ENCODE results near the gene RGS17. TPM values are rescaled to one million over a fixed set of nuclear protein-coding genes. Genes with fewer than 3 reads are reported as not detected.
"Not testable (repeated sequence)": the region's sequence is repeated elsewhere in the genome, so short reads cannot be mapped to it uniquely, and the experiment has no call there.

Gene RGS17
- total RNA-seq, 4 donors from 2014 or later, result 1.2 to 18.6 (median 3.4) TPM

DNA sequence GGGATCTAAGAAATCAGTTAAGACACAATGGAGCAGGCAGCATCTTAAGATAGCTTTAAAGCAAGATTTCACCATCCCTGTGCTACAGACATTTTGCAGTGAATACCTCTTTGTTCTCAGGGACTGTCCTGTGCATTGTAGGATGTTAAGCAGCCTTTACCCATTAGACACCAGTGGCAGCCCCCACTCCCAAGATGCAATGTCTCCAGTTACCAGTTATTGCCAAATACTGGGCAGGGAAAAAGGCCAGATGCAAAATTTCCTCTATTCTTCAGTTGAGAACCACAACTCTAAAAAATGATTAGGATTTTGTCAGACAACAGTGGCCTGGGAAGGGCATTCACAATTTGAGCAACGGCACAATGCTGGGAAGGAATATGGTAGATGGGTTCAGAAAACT lies 154.3 kb downstream of the RGS17 start:
- Histone ChIP-seq H3K4me3 (replicated peaks in 1 of 3) (no peak overlapping the region), H3K36me3 (peaks cover 0 to 15% of the 10 kb centered on the region in 2 donors)
- WGBS, 2 donors, result 79 to 92% methylated on average over 1 of the region's 1 CpG

GRCh38 chr6:152975204-152975915 lies 155.7 kb downstream of the RGS17 start:
- 90 to 92% methylated on average over 4 of the region's 4 CpGs for WGBS, 2 donors
- intact Hi-C loops (cut with DNase I), result no loop called here
- H3K27ac ChIP-seq, result no peak overlapping the region
- no peaks in the 10 kb centered on the region for H3K27me3 ChIP-seq
- H3K4me1 ChIP-seq, result no peaks in the 10 kb centered on the region
- no peak for DNase-seq
- H3K4me3 ChIP-seq (replicated peaks in 1 of 3), result no peak overlapping the region
- no peaks in the 10 kb centered on the region for H3K9me3 ChIP-seq
- TF ChIP-seq CTCF (IDR thresholded peaks at IDR 0.05) (no peak), POLR2A (IDR thresholded peaks at IDR 0.05) (no peak)
- H3K36me3 ChIP-seq, result peaks cover 6 to 29% of the 10 kb centered on the region in 2 donors

More for the DNA sequence above, 154.3 kb downstream of the RGS17 start:
- Histone ChIP-seq H3K4me1 (no peaks in the 10 kb centered on the region), H3K27me3 (no peaks in the 10 kb centered on the region), H3K27ac (no peak overlapping the region), H3K9me3 (no peaks in the 10 kb centered on the region)
- TF ChIP-seq CTCF (IDR thresholded peaks at IDR 0.05), result no peak
- no peak for TF ChIP-seq POLR2A (IDR thresholded peaks at IDR 0.05)
- intact Hi-C loops (cut with DNase I), result no loop called here
- no peak for DNase-seq

GRCh38 chr6:152973916-152974315 lies 157.2 kb downstream of the RGS17 start:
- intact Hi-C loops (cut with DNase I), result no loop called here

GRCh38 chr6:152969688-152970418 lies 161.2 kb downstream of the RGS17 start:
- H3K36me3 ChIP-seq, result peaks cover 6 to 32% of the 10 kb centered on the region in 2 donors
- no peaks in the 10 kb centered on the region for H3K27me3 ChIP-seq
- no peak overlapping the region for H3K4me3 ChIP-seq (replicated peaks in 1 of 3)
- no peak for DNase-seq
- no peak overlapping the region for H3K27ac ChIP-seq
- H3K4me1 ChIP-seq, result no peaks in the 10 kb centered on the region
- intact Hi-C loops (cut with DNase I), result no loop called here
- 95 to 96% methylated on average over 6 of the region's 6 CpGs for WGBS, 2 donors
- H3K9me3 ChIP-seq, result no peaks in the 10 kb centered on the region
- TF ChIP-seq CTCF (IDR thresholded peaks at IDR 0.05) (no peak), POLR2A (IDR thresholded peaks at IDR 0.05) (no peak)

More at GRCh38 chr6:152973916-152974315, 157.2 kb downstream of the RGS17 start:
- no peak overlapping the region for H3K4me3 ChIP-seq (replicated peaks in 1 of 3)
- peaks cover 6 to 34% of the 10 kb centered on the region in 2 donors for H3K36me3 ChIP-seq
- no peaks in the 10 kb centered on the region for H3K4me1 ChIP-seq
- no peaks in the 10 kb centered on the region for H3K9me3 ChIP-seq
- no peak for DNase-seq
- 96 to 97% methylated on average over 1 of the region's 1 CpG for WGBS, 2 donors
- TF ChIP-seq POLR2A (IDR thresholded peaks at IDR 0.05) (no peak), CTCF (IDR thresholded peaks at IDR 0.05) (no peak)
- H3K27me3 ChIP-seq, result no peaks in the 10 kb centered on the region
- no peak overlapping the region for H3K27ac ChIP-seq

GRCh38 chr6:152966168-152966894 lies 164.8 kb downstream of the RGS17 start:
- 93 to 95% methylated on average over 15 of the region's 15 CpGs for WGBS, 2 donors
- intact Hi-C loops (cut with DNase I); H3K27me3 ChIP-seq; H3K4me1 ChIP-seq; H3K4me3 ChIP-seq (replicated peaks in 1 of 3); H3K9me3 ChIP-seq; H3K27ac ChIP-seq; DNase-seq: not testable (repeated sequence)
- peaks cover 5 to 15% of the 10 kb centered on the region in 2 donors for H3K36me3 ChIP-seq

Data from thyroid gland (tissue), 4 donors.